ENCODE data around the gene SLC43A3.

SLC43A3 gene

DNA sequence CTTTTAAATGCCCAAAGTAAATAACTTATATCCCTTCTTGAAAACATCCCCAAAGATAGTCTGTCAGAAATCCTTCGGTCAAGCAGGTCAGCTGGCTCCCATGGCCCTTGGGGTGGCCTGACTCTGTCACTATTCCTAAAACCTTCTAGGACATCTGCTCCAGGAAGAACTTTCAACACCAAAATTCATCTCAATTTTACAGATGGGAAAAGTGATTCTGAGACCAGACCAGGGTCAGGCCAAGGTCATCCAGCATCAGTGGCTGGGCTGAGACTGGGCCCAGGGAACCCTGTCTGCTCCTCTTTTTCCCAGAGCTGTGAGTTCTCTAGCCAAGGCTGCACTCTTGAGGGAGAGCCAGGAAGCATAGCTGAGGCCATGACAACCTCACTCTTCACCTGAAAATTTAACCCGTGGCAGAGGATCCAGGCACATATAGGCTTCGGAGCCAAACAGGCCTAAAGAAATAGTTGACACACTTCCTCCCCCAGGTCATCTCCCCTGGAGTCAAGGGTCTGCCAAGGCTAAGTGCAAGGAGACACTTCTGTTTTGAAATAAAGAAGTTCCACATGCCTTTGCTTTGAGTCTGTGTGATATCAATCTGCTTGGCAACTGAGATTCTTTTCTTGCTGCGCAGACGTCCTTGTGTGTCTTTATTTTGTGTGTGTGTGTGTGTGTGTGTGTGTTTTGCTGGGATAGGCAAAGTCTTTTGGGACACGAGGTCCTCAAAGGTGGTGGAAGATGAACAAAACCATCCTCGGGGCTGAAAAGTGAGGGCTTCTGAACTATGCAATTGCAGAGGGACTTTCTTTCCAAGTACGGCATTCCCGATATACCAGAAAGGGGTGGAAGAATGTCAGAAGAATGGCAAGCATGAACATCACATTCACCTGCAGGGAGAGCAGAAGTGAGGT, 19.7 kb downstream of the SLC43A3 start:
- Histone ChIP-seq H3K9me3 (ENCODE audit: control insufficient read depth, insufficient read depth, low read length) (no peaks in the 10 kb centered on the region), H3K36me3 (ENCODE audit: control insufficient read depth, low read length) (peaks cover 71% of the 10 kb centered on the region), H3K27ac (ENCODE audit: low read depth, low read length) (no peak overlapping the region), H3K79me2 (ENCODE audit: control insufficient read depth, low read length) (no peaks in the 10 kb centered on the region), H3K9me2 (replicated peaks; ENCODE audit: control insufficient read depth, low read length) (no peaks in the 10 kb centered on the region), H3K4me2 (ENCODE audit: low read length) (no peak overlapping the region), H3K4me1 (ENCODE audit: control insufficient read depth, low read length) (peaks cover 8% of the 10 kb centered on the region; the same call in 1 of the 2 replicates), H3K4me3 (ENCODE audit: low read length) (no peak overlapping the region), H3K27me3 (ENCODE audit: control insufficient read depth, low read length) (no peaks in the 10 kb centered on the region), H3F3A (ENCODE audit: control insufficient read depth, insufficient read depth) (peaks cover 57% of the 10 kb centered on the region), H4K20me1 (ENCODE audit: control insufficient read depth, insufficient read depth, low read depth, low read length) (peaks cover 12% of the 10 kb centered on the region; the same call in 1 of the 2 replicates)
- no peak for TF ChIP-seq EZH2phosphoT487 (IDR thresholded peaks at IDR 0.05; ENCODE audit: borderline replicate concordance, low read length)

DNA sequence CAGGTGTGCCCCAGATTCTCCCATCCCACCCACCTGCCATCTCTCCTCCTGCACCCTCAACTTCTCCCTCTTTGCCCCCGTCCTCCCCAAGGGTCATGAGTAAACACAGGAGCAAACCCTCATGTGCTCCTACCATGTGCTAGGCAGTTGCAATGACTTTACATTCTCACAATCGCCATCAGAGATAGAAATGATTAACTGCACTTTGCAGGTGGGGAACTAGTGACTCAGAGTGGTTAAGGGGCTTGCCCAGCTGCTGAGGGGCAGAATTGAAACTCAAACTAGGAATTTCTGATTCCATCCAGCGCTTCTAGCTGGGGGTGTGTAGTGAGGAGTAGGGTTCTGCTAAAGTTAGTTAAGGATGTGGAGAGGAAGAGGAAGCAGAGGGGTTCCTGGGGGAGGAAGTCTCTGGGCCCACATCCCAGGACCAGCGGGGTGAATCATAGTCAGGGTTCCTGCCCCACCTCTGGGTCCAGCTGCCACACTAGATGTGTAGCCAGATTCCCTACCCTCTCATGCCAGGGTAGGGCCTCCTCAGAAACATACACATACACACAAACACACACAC, 20.5 kb downstream of the SLC43A3 start:
- Histone ChIP-seq H3K9me2 (replicated peaks; ENCODE audit: control insufficient read depth, low read length) (no peaks in the 10 kb centered on the region), H3K4me2 (ENCODE audit: low read length) (no peak overlapping the region), H3K4me1 (ENCODE audit: control insufficient read depth, low read length) (peaks cover 8% of the 10 kb centered on the region; the same call in 1 of the 2 replicates), H3K36me3 (ENCODE audit: control insufficient read depth, low read length) (peaks cover 64% of the 10 kb centered on the region), H3K79me2 (ENCODE audit: control insufficient read depth, low read length) (no peaks in the 10 kb centered on the region), H3K4me3 (ENCODE audit: low read length) (no peak overlapping the region), H3F3A (ENCODE audit: control insufficient read depth, insufficient read depth) (peaks cover 53% of the 10 kb centered on the region), H3K27ac (ENCODE audit: low read depth, low read length) (no peak overlapping the region), H4K20me1 (ENCODE audit: control insufficient read depth, insufficient read depth, low read depth, low read length) (peaks cover 13% of the 10 kb centered on the region; the same call in 1 of the 2 replicates), H3K27me3 (ENCODE audit: control insufficient read depth, low read length) (no peaks in the 10 kb centered on the region), H3K9me3 (ENCODE audit: control insufficient read depth, insufficient read depth, low read length) (no peaks in the 10 kb centered on the region)
- TF ChIP-seq, protein P1, sequence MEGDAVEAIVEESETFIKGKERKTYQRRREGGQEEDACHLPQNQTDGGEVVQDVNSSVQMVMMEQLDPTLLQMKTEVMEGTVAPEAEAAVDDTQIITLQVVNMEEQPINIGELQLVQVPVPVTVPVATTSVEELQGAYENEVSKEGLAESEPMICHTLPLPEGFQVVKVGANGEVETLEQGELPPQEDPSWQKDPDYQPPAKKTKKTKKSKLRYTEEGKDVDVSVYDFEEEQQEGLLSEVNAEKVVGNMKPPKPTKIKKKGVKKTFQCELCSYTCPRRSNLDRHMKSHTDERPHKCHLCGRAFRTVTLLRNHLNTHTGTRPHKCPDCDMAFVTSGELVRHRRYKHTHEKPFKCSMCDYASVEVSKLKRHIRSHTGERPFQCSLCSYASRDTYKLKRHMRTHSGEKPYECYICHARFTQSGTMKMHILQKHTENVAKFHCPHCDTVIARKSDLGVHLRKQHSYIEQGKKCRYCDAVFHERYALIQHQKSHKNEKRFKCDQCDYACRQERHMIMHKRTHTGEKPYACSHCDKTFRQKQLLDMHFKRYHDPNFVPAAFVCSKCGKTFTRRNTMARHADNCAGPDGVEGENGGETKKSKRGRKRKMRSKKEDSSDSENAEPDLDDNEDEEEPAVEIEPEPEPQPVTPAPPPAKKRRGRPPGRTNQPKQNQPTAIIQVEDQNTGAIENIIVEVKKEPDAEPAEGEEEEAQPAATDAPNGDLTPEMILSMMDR (IDR thresholded peaks at IDR 0.05; ENCODE audit: low read depth, low read length, poor library complexity, severe bottlenecking): no peak
- TF ChIP-seq EZH2phosphoT487 (IDR thresholded peaks at IDR 0.05; ENCODE audit: borderline replicate concordance, low read length): no peak

DNA sequence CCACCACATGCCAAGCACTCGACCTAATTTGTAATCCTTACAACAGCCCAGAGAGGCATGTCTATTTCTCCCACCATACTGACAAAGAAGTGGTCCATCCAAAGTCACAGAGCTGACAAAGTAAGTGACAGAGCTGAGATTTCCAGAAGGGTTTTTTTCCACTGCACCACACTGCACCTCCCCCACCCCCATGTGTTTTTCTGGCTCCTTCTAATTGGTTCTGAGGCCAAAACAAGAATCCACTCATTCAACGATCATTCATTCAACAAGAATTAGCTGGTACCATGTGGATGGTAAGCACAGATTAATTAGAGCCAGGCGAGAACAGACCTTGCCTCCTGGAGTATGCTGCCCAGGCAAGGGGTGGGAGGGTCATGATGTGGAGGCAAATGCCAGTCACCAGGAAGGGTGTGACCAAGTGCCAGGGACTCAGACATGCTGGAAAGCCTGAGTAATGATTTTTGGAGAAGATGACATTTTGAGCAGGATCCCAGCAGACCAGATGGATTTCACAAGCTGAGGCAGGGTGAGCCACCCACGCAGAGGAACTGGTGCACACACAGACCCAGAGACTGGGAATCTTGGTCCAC, 21.6 kb downstream of the SLC43A3 start:
- Histone ChIP-seq H4K20me1 (ENCODE audit: control insufficient read depth, insufficient read depth, low read depth, low read length) (peaks cover 15% of the 10 kb centered on the region; the same call in 1 of the 2 replicates), H3K4me1 (ENCODE audit: control insufficient read depth, low read length) (peaks cover 8% of the 10 kb centered on the region; the same call in 1 of the 2 replicates), H3K4me2 (ENCODE audit: low read length) (no peak overlapping the region), H3K79me2 (ENCODE audit: control insufficient read depth, low read length) (no peaks in the 10 kb centered on the region), H3K4me3 (ENCODE audit: low read length) (no peak overlapping the region), H3F3A (ENCODE audit: control insufficient read depth, insufficient read depth) (peaks cover 45% of the 10 kb centered on the region), H3K27ac (ENCODE audit: low read depth, low read length) (no peak overlapping the region), H3K27me3 (ENCODE audit: control insufficient read depth, low read length) (no peaks in the 10 kb centered on the region), H3K36me3 (ENCODE audit: control insufficient read depth, low read length) (peaks cover 54% of the 10 kb centered on the region), H3K9me3 (ENCODE audit: control insufficient read depth, insufficient read depth, low read length) (no peaks in the 10 kb centered on the region), H3K9me2 (replicated peaks; ENCODE audit: control insufficient read depth, low read length) (no peaks in the 10 kb centered on the region)
- TF ChIP-seq EZH2phosphoT487 (IDR thresholded peaks at IDR 0.05; ENCODE audit: borderline replicate concordance, low read length): no peak
- TF ChIP-seq, protein P1 (IDR thresholded peaks at IDR 0.05; ENCODE audit: low read depth, low read length, poor library complexity, severe bottlenecking): no peak

Measured in DOHH2 (cell line).